MM.1S (cell line): ENCODE results near the gene HSP90B1.

ENCODE experiments used
- DNase-seq: peaks from one replicate; pipeline ENCODE4 v3.0.0-alpha.2; 2015
- H2AFZ ChIP-seq: fragments of 300-600 bp; sonication (generic); 2 replicates; pipeline ENCODE4 v1.6.0; 2016; ENCODE audit warnings: antibody characterized with exemption, low read length
- H3F3A ChIP-seq: fragments of 300-600 bp; sonication (generic); 2 replicates; pipeline ENCODE4 v1.6.1; 2016; ENCODE audit warnings: mild to moderate bottlenecking, antibody characterized with exemption, low read length, moderate library complexity, mixed read lengths; ENCODE audit not compliant: insufficient read depth
- H3K27ac ChIP-seq: fragments of 300-600 bp; sonication (generic); 2 replicates; pipeline ENCODE4 v1.5.1; 2016; ENCODE audit warnings: mild to moderate bottlenecking, low read length
- H3K27me3 ChIP-seq: fragments of 300-600 bp; sonication (generic); replicated peaks from 2 replicates; pipeline ENCODE4 v1.6.0; 2016; ENCODE audit warnings: low read length; ENCODE audit not compliant: insufficient read depth
- H3K36me3 ChIP-seq: fragments of 300-600 bp; sonication (generic); replicated peaks from 2 replicates; pipeline ENCODE4 v1.6.1; 2016; ENCODE audit warnings: mild to moderate bottlenecking, low read length, mixed read lengths; ENCODE audit not compliant: insufficient read depth
- H3K4me1 ChIP-seq: fragments of 300-600 bp; sonication (generic); 2 replicates; pipeline ENCODE4 v1.6.1; 2016; ENCODE audit warnings: low read length, mixed read lengths
- H3K4me2 ChIP-seq: fragments of 300-600 bp; sonication (generic); 2 replicates; pipeline ENCODE4 v1.6.0; 2016; ENCODE audit warnings: low read depth, low read length
- H3K4me3 ChIP-seq: fragments of 300-600 bp; sonication (generic); 2 replicates; pipeline ENCODE4 v1.5.1; 2016; ENCODE audit warnings: low read length, mixed read lengths
- H3K79me2 ChIP-seq: fragments of 300-600 bp; sonication (generic); 2 replicates; pipeline ENCODE4 v1.6.1; 2016; ENCODE audit warnings: mixed run types, low read length, mixed read lengths
- H3K9ac ChIP-seq: fragments of 300-600 bp; sonication (generic); 2 replicates; pipeline ENCODE4 v1.6.1; 2016; ENCODE audit warnings: low read length, mixed read lengths
- H3K9me2 ChIP-seq: fragments of 300-600 bp; sonication (generic); replicated peaks from 2 replicates; pipeline ENCODE4 v1.6.1; 2016; ENCODE audit warnings: mild to moderate bottlenecking, low read length, mixed read lengths; ENCODE audit not compliant: insufficient read depth
- H3K9me3 ChIP-seq: fragments of 300-600 bp; sonication (generic); replicated peaks from 2 replicates; pipeline ENCODE4 v1.6.1; 2016; ENCODE audit warnings: mild to moderate bottlenecking, low read length, mixed read lengths; ENCODE audit not compliant: insufficient read depth
- H4K20me1 ChIP-seq: fragments of 300-600 bp; sonication (generic); 2 replicates; pipeline ENCODE4 v1.6.1; 2016; ENCODE audit warnings: mild to moderate bottlenecking, low read length, moderate library complexity, mixed read lengths; ENCODE audit not compliant: insufficient read depth
- CTCF ChIP-seq: fragments of 300-600 bp; sonication (generic); IDR thresholded peaks from 2 replicates; pipeline ENCODE4 v1.5.1; 2016; ENCODE audit warnings: antibody characterized with exemption, low read length, mixed read lengths
- EZH2 ChIP-seq: fragments of 300-600 bp; sonication (generic); optimal IDR thresholded peaks from 2 replicates; pipeline ENCODE3; 2017; ENCODE audit warnings: low read depth, mild to moderate bottlenecking, antibody characterized with exemption, low read length, mixed read lengths
- EZH2phosphoT487 ChIP-seq: fragments of 300-600 bp; sonication (generic); IDR thresholded peaks from 2 replicates; pipeline ENCODE4 v1.6.1; 2018; ENCODE audit warnings: antibody characterized with exemption, low read length

The HSP90B1 gene

GRCh38 chr12:103909811-103910210 lies 20.4 kb upstream of the HSP90B1 start:
- Histone ChIP-seq H3K27me3 (no peaks in the 10 kb centered on the region), H3K4me1 (peaks cover 9% of the 10 kb centered on the region; the same call in 1 of the 2 replicates), H4K20me1 (no peaks in the 10 kb centered on the region), H3K4me2 (no peak overlapping the region), H3K36me3 (no peaks in the 10 kb centered on the region), H3K9ac (no peak overlapping the region), H3K27ac (no peak overlapping the region), H3K9me2 (no peaks in the 10 kb centered on the region), H3K4me3 (no peak overlapping the region), H2AFZ (no peak overlapping the region), H3F3A (0 out of 2 replicates have a peak, but pooled peaks cover 5% of the 10 kb centered on the region), H3K79me2 (no peaks in the 10 kb centered on the region), H3K9me3 (no peaks in the 10 kb centered on the region)
- no peak for DNase-seq
- TF ChIP-seq EZH2 (no peak), EZH2phosphoT487 (no peak), CTCF (no peak)

GRCh38 chr12:103912069-103912468 lies 18.1 kb upstream of the HSP90B1 start:
- H2AFZ ChIP-seq = no peak overlapping the region
- H3K4me2 ChIP-seq = no peak overlapping the region
- 0 out of 2 replicates have a peak, but pooled peaks cover 5% of the 10 kb centered on the region for H3F3A ChIP-seq
- TF ChIP-seq EZH2 = no peak
- no peak for TF ChIP-seq CTCF
- no peak for TF ChIP-seq EZH2phosphoT487
- DNase-seq = no peak
- H4K20me1 ChIP-seq = no peaks in the 10 kb centered on the region
- no peaks in the 10 kb centered on the region for H3K79me2 ChIP-seq
- H3K9me2 ChIP-seq = no peaks in the 10 kb centered on the region
- H3K36me3 ChIP-seq = no peaks in the 10 kb centered on the region
- H3K4me1 ChIP-seq = peaks cover 6% of the 10 kb centered on the region; the same call in 1 of the 2 replicates
- H3K9me3 ChIP-seq = no peaks in the 10 kb centered on the region
- H3K27ac ChIP-seq = no peak overlapping the region
- no peaks in the 10 kb centered on the region for H3K27me3 ChIP-seq
- H3K9ac ChIP-seq = no peak overlapping the region
- no peak overlapping the region for H3K4me3 ChIP-seq

- Histone ChIP-seq H3K9me2 (no peaks in the 10 kb centered on the region), H2AFZ (no peak overlapping the region), H3K36me3 (no peaks in the 10 kb centered on the region), H3K4me3 (no peak overlapping the region), H3K9me3 (no peaks in the 10 kb centered on the region), H3K9ac (no peak overlapping the region), H3K4me1 (no peaks in the 10 kb centered on the region; the same call in 1 of the 2 replicates), H3K79me2 (no peaks in the 10 kb centered on the region), H4K20me1 (no peaks in the 10 kb centered on the region), H3K27me3 (no peaks in the 10 kb centered on the region), H3K27ac (no peak overlapping the region), H3F3A (no peaks in the 10 kb centered on the region), H3K4me2 (no peak overlapping the region)
- TF ChIP-seq EZH2 = no peak
- TF ChIP-seq EZH2phosphoT487 = no peak
- no peak for TF ChIP-seq CTCF
- no peak for DNase-seq
These were observed 17.1 kb upstream of the HSP90B1 start for GRCh38 chr12:103913100-103913499.
